Upper lobe of left lung (tissue), 6 donors: Measurements from ENCODE around the gene TXNRD1. TPM values are rescaled to one million over a fixed set of nuclear protein-coding genes. Genes with fewer than 3 reads are reported as not detected.
A peak's percentile ranks its signal among the peaks of the same experiment; 100 is the strongest.

Source experiments
- ATAC-seq, 2 donors: fragments of 200-7000 bp; cut with Tn5 transposase; one replicate each; pipeline ENCODE4 v1.9.1; 2022; ENCODE audit warnings: mild to moderate bottlenecking in 2 of 2, moderate library complexity in 2 of 2; ENCODE audit not compliant: low FRiP score in 2 of 2
- DNase-seq, 2 donors: peaks; one replicate each; pipeline ENCODE4 v3.0.0-alpha.2; 2019 to 2020
- H3K27ac ChIP-seq, 4 donors: fragments of 200-600 bp; sonication (generic); one replicate each; pipeline ENCODE4 v1.5.1; 2016 to 2019
- H3K27me3 ChIP-seq, 4 donors: fragments of 200-600 bp; sonication (generic); one replicate each; pipeline ENCODE4 v1.5.1; 2017 to 2019
- H3K36me3 ChIP-seq, 4 donors: fragments of 200-600 bp; sonication (generic); one replicate each; pipeline ENCODE4 v1.5.1; 2016 to 2019
- H3K4me1 ChIP-seq, 4 donors: fragments of 200-600 bp; sonication (generic); one replicate each; pipeline ENCODE4 v1.5.1; 2018 to 2019
- H3K4me3 ChIP-seq, 4 donors: fragments of 200-600 bp; sonication (generic); one replicate each; pipeline ENCODE4 v1.5.1; 2017 to 2019; ENCODE audit warnings: mild to moderate bottlenecking in 2 of 4, moderate library complexity in 1 of 4
- H3K9me3 ChIP-seq, 4 donors: fragments of 200-600 bp; sonication (generic); one replicate each; pipeline ENCODE4 v1.5.1; 2018 to 2019
- CTCF ChIP-seq, 6 experiments: fragments of 450-650 bp in 4 of 6; fragments of 200-600 bp in 2 of 6; sonication (generic) in 2 of 6; IDR thresholded peaks; one replicate each; pipeline ENCODE4 v1.5.1; 2016 to 2019; ENCODE audit warnings: antibody characterized with exemption in 6 of 6
- EP300 ChIP-seq, 4 donors: sonication (generic); formaldehyde crosslinking; IDR thresholded peaks; one replicate each; pipeline ENCODE4 v1.5.1; 2017; ENCODE audit warnings: antibody characterized with exemption in 4 of 4, control low read depth in 2 of 4
- POLR2A ChIP-seq, 4 donors: fragments of 450-650 bp; IDR thresholded peaks; one replicate each; pipeline ENCODE4 v1.5.1; 2016 to 2017; ENCODE audit warnings: antibody characterized with exemption in 4 of 4, mild to moderate bottlenecking in 2 of 4
- POLR2AphosphoS5 ChIP-seq, 2 donors: sonication (generic); formaldehyde crosslinking; IDR thresholded peaks; one replicate each; pipeline ENCODE4 v1.5.1; 2017; ENCODE audit warnings: antibody characterized with exemption in 2 of 2
- WGBS, 2 donors: methylation state at CpG; one replicate each; pipeline ENCODE4 v1.1.5; 2017 to 2018; 5-methylcytosine and 5-hydroxymethylcytosine counted together
- total RNA-seq, 6 donors: library from RNA; depleted of rRNA in 4 of 6; stranded (reverse); fragments of >200 nt in 4 of 6; gene quantifications; one replicate each; pipeline versions ENCODE4 v1.1.0 to v1.2.1, GENCODE V29; 2016 to 2021
- donor health status: DM: no; HTN: no; CAD: no; lungs with moderate emphysema.
- donor health status: DM: no; HTN: yes; CAD: no; lungs with severe emphysema.

Gene TXNRD1
- 100 to 1,000 TPM; 124 to 381 (median 162) TPM for total RNA-seq

GRCh38 chr12:104215638-104216297, at the start of gene TXNRD1:
Gene TXNRD1, plus strand, starts transcription at chr12:104215779. Its CDS starts 24 bp downstream, at chr12:104215803.
- DNase-seq = peak; percentile 90 to 97
- ATAC-seq = peak; percentile 92 to 95
- WGBS, 2 donors = 6 to 10% methylated on average over 24 to 44 of the region's 71 CpGs
- peak; percentile 64 to 78 for TF ChIP-seq POLR2AphosphoS5 (IDR thresholded peaks at IDR 0.05)
- peak in 1 of 4 donors; percentile 59 for TF ChIP-seq POLR2A (IDR thresholded peaks at IDR 0.05)
- peak; percentile 83 to 94 (median 91) for TF ChIP-seq CTCF (IDR thresholded peaks at IDR 0.05)
- TF ChIP-seq EP300 (IDR thresholded peaks at IDR 0.05) = no peak
- no peaks in the 10 kb centered on the region for H3K27me3 ChIP-seq
- peaks cover 20 to 37% (median 31%) of the 10 kb centered on the region in 4 donors for H3K4me1 ChIP-seq
- H3K27ac ChIP-seq = peak within 1 kb of the TSS; percentile 75 to 89 (median 79)
- H3K36me3 ChIP-seq = no peaks in the 10 kb centered on the region
- no peaks in the 10 kb centered on the region for H3K9me3 ChIP-seq
- H3K4me3 ChIP-seq = peak within 1 kb of the TSS; percentile 51 to 64 (median 58)

- no peaks in the 10 kb centered on the region for H3K27me3 ChIP-seq
- H3K4me1 ChIP-seq = peaks cover 0 to 3% (median 0%) of the 10 kb centered on the region in 4 donors
- no peaks in the 10 kb centered on the region for H3K36me3 ChIP-seq
- ATAC-seq (peak in 1 of 2 donors; percentile 36), DNase-seq (no peak)
- no peaks in the 10 kb centered on the region for H3K9me3 ChIP-seq
- no peak overlapping the region for H3K4me3 ChIP-seq
- H3K27ac ChIP-seq = peak overlapping the region in 1 of 4 donors; percentile 13
- WGBS, 2 donors = 62 to 65% methylated on average over 2 of the region's 2 CpGs
- TF ChIP-seq POLR2A (IDR thresholded peaks at IDR 0.05) (no peak), EP300 (IDR thresholded peaks at IDR 0.05) (no peak), CTCF (IDR thresholded peaks at IDR 0.05) (no peak), POLR2AphosphoS5 (IDR thresholded peaks at IDR 0.05) (no peak)
These were observed 49.8 kb upstream of the TXNRD1 start for GRCh38 chr12:104165801-104166200.

- H3K27ac ChIP-seq = peak overlapping the region in 1 of 4 donors; percentile 13
- ATAC-seq (peak; percentile 34 to 72), DNase-seq (no peak)
These were observed 49.1 kb upstream of the TXNRD1 start for GRCh38 chr12:104166465-104166864.

GRCh38 chr12:104167519-104168458, 47.8 kb upstream of the TXNRD1 start:
- no peak overlapping the region for H3K27ac ChIP-seq
- H3K9me3 ChIP-seq = no peaks in the 10 kb centered on the region
- H3K4me1 ChIP-seq = peaks cover 0 to 3% (median 0%) of the 10 kb centered on the region in 4 donors
- no peaks in the 10 kb centered on the region for H3K36me3 ChIP-seq
- ATAC-seq (no peak), DNase-seq (no peak)
- no peak for TF ChIP-seq CTCF (IDR thresholded peaks at IDR 0.05)
- no peak for TF ChIP-seq EP300 (IDR thresholded peaks at IDR 0.05)
- no peak for TF ChIP-seq POLR2AphosphoS5 (IDR thresholded peaks at IDR 0.05)
- TF ChIP-seq POLR2A (IDR thresholded peaks at IDR 0.05) = no peak
- 91 to 99% methylated on average over 5 of the region's 5 CpGs for WGBS, 2 donors
- H3K27me3 ChIP-seq = no peaks in the 10 kb centered on the region
- H3K4me3 ChIP-seq = no peak overlapping the region

More at GRCh38 chr12:104166465-104166864, 49.1 kb upstream of the TXNRD1 start:
- peaks cover 0 to 3% (median 0%) of the 10 kb centered on the region in 4 donors for H3K4me1 ChIP-seq
- no peaks in the 10 kb centered on the region for H3K9me3 ChIP-seq
- no peaks in the 10 kb centered on the region for H3K36me3 ChIP-seq
- H3K4me3 ChIP-seq = no peak overlapping the region
- TF ChIP-seq EP300 (IDR thresholded peaks at IDR 0.05) (no peak), POLR2A (IDR thresholded peaks at IDR 0.05) (no peak), POLR2AphosphoS5 (IDR thresholded peaks at IDR 0.05) (no peak), CTCF (IDR thresholded peaks at IDR 0.05) (no peak)
- WGBS, 2 donors = 79 to 81% methylated on average over 6 of the region's 6 CpGs
- no peaks in the 10 kb centered on the region for H3K27me3 ChIP-seq
